Duodenal mucosa (tissue), 2 donors: ENCODE results near the gene ASAP3.
"Not testable (repeated sequence)": the region's sequence is repeated elsewhere in the genome, so short reads cannot be mapped to it uniquely, and the experiment has no call there.

ENCODE experiments used
- H3K27ac ChIP-seq: one replicate; pipeline ENCODE4 v1.7.0; 2013; ENCODE audit warnings: low read depth, low read length
- H3K27me3 ChIP-seq, 2 donors: one replicate each; pipeline ENCODE4 v1.7.0; 2013; ENCODE audit warnings: low read length in 2 of 2, control low read depth in 1 of 2; ENCODE audit not compliant: insufficient read depth in 2 of 2, control insufficient read depth in 1 of 2
- H3K36me3 ChIP-seq, 2 donors: one replicate each; pipeline ENCODE4 v1.7.0; 2013; ENCODE audit warnings: low read length in 2 of 2, control low read depth in 1 of 2; ENCODE audit not compliant: insufficient read depth in 2 of 2, control insufficient read depth in 1 of 2
- H3K4me1 ChIP-seq, 2 donors: one replicate each; pipeline ENCODE4 v1.7.0; 2013; ENCODE audit warnings: low read length in 2 of 2, control low read depth in 1 of 2; ENCODE audit not compliant: insufficient read depth in 2 of 2, control insufficient read depth in 1 of 2
- H3K4me3 ChIP-seq, 2 donors: one replicate each; pipeline ENCODE4 v1.7.0; 2013; ENCODE audit warnings: low read length in 2 of 2, low read depth in 1 of 2
- H3K9ac ChIP-seq, 2 donors: one replicate each; pipeline ENCODE4 v1.7.0; 2013; ENCODE audit warnings: low read length in 2 of 2, low read depth in 1 of 2
- H3K9me3 ChIP-seq, 2 donors: one replicate each; pipeline ENCODE4 v1.7.0; 2013; ENCODE audit warnings: low read length in 2 of 2, control low read depth in 1 of 2; ENCODE audit not compliant: control insufficient read depth in 1 of 2

ASAP3 gene

GRCh38 chr1:23514111-23514679 is 30.2 kb upstream of the ASAP3 start:
- Histone ChIP-seq H3K27me3 (no peaks in the 10 kb centered on the region), H3K4me3 (no peak overlapping the region), H3K27ac (no peak overlapping the region), H3K9ac (no peak overlapping the region), H3K36me3 (peaks cover 16 to 55% of the 10 kb centered on the region in 2 donors), H3K4me1 (no peaks in the 10 kb centered on the region), H3K9me3 (no peaks in the 10 kb centered on the region)

GRCh38 chr1:23509896-23510295 is 25.9 kb upstream of the ASAP3 start:
- H3K9me3 ChIP-seq, result no peaks in the 10 kb centered on the region
- peaks cover 16 to 28% of the 10 kb centered on the region in 2 donors for H3K36me3 ChIP-seq
- no peak overlapping the region for H3K4me3 ChIP-seq
- H3K27ac ChIP-seq, result no peak overlapping the region
- no peak overlapping the region for H3K9ac ChIP-seq
- no peaks in the 10 kb centered on the region for H3K4me1 ChIP-seq
- no peaks in the 10 kb centered on the region for H3K27me3 ChIP-seq

GRCh38 chr1:23506376-23507107 is 22.6 kb upstream of the ASAP3 start:
- Histone ChIP-seq H3K9me3 (no peaks in the 10 kb centered on the region), H3K36me3 (peaks cover 14 to 16% of the 10 kb centered on the region in 2 donors), H3K4me1 (no peaks in the 10 kb centered on the region), H3K27ac (no peak overlapping the region), H3K27me3 (no peaks in the 10 kb centered on the region), H3K4me3 (no peak overlapping the region), H3K9ac (no peak overlapping the region)

- Histone ChIP-seq H3K27me3 (no peaks in the 10 kb centered on the region), H3K4me1 (no peaks in the 10 kb centered on the region), H3K36me3 (peaks cover 9 to 16% of the 10 kb centered on the region in 2 donors), H3K9ac (no peak overlapping the region), H3K27ac (no peak overlapping the region), H3K4me3 (no peak overlapping the region), H3K9me3 (no peaks in the 10 kb centered on the region)
Measured at GRCh38 chr1:23505851-23506250, 21.9 kb upstream of the ASAP3 start.

GRCh38 chr1:23504156-23504555 is 20.2 kb upstream of the ASAP3 start:
- not testable (repeated sequence) for H3K4me1 ChIP-seq, H3K4me3 ChIP-seq, H3K9me3 ChIP-seq, H3K27ac ChIP-seq, H3K36me3 ChIP-seq, H3K9ac ChIP-seq, H3K27me3 ChIP-seq

- Histone ChIP-seq H3K27me3 (no peaks in the 10 kb centered on the region), H3K9ac (no peak overlapping the region), H3K4me3 (no peak overlapping the region), H3K9me3 (no peaks in the 10 kb centered on the region), H3K4me1 (peaks cover 0 to 4% of the 10 kb centered on the region in 2 donors), H3K27ac (no peak overlapping the region), H3K36me3 (peaks cover 0 to 2% of the 10 kb centered on the region in 2 donors)
Measured at GRCh38 chr1:23502951-23503350, 19.0 kb upstream of the ASAP3 start.

- H3K9me3 ChIP-seq, result no peaks in the 10 kb centered on the region
- no peaks in the 10 kb centered on the region for H3K36me3 ChIP-seq
- H3K27me3 ChIP-seq, result no peaks in the 10 kb centered on the region
- H3K4me1 ChIP-seq, result peaks cover 0 to 4% of the 10 kb centered on the region in 2 donors
- H3K27ac ChIP-seq, result no peak overlapping the region
- no peak overlapping the region for H3K4me3 ChIP-seq
- no peak overlapping the region for H3K9ac ChIP-seq
Measured at GRCh38 chr1:23500466-23500865, 16.5 kb upstream of the ASAP3 start.

GRCh38 chr1:23497777-23498439 is 13.9 kb upstream of the ASAP3 start:
- Histone ChIP-seq H3K4me3 (no peak overlapping the region), H3K27ac (no peak overlapping the region), H3K9me3 (no peaks in the 10 kb centered on the region), H3K9ac (no peak overlapping the region), H3K36me3 (no peaks in the 10 kb centered on the region), H3K4me1 (peaks cover 0 to 4% of the 10 kb centered on the region in 2 donors), H3K27me3 (no peaks in the 10 kb centered on the region)

- H3K4me1 ChIP-seq, result peaks cover 0 to 4% of the 10 kb centered on the region in 2 donors
- H3K9ac ChIP-seq, result no peak overlapping the region
- no peaks in the 10 kb centered on the region for H3K36me3 ChIP-seq
- H3K9me3 ChIP-seq, result no peaks in the 10 kb centered on the region
- no peak overlapping the region for H3K4me3 ChIP-seq
- H3K27ac ChIP-seq, result no peak overlapping the region
- H3K27me3 ChIP-seq, result no peaks in the 10 kb centered on the region
Measured at GRCh38 chr1:23496490-23497181, 12.7 kb upstream of the ASAP3 start.

- not testable (repeated sequence) for H3K4me1 ChIP-seq, H3K36me3 ChIP-seq, H3K9ac ChIP-seq, H3K4me3 ChIP-seq, H3K27ac ChIP-seq, H3K9me3 ChIP-seq, H3K27me3 ChIP-seq
Measured at GRCh38 chr1:23494836-23495235, 10.9 kb upstream of the ASAP3 start.
